ENCODE data around the gene OGA.

Gene OGA

GRCh38 chr10:101818119-101818871 is at the start of gene OGA:
TSS of gene OGA (minus strand) at chr10:101818444. CDS start at chr10:101818022, 422 bp downstream.
- H3K9me2 ChIP-seq (replicated peaks; ENCODE audit: control insufficient read depth, low read length), result no peaks in the 10 kb centered on the region
- peaks cover 35% of the 10 kb centered on the region for H3K4me1 ChIP-seq (ENCODE audit: control insufficient read depth, low read length)
- H3K27me3 ChIP-seq (ENCODE audit: control insufficient read depth, low read length), result no peaks in the 10 kb centered on the region
- TF ChIP-seq, protein P1, sequence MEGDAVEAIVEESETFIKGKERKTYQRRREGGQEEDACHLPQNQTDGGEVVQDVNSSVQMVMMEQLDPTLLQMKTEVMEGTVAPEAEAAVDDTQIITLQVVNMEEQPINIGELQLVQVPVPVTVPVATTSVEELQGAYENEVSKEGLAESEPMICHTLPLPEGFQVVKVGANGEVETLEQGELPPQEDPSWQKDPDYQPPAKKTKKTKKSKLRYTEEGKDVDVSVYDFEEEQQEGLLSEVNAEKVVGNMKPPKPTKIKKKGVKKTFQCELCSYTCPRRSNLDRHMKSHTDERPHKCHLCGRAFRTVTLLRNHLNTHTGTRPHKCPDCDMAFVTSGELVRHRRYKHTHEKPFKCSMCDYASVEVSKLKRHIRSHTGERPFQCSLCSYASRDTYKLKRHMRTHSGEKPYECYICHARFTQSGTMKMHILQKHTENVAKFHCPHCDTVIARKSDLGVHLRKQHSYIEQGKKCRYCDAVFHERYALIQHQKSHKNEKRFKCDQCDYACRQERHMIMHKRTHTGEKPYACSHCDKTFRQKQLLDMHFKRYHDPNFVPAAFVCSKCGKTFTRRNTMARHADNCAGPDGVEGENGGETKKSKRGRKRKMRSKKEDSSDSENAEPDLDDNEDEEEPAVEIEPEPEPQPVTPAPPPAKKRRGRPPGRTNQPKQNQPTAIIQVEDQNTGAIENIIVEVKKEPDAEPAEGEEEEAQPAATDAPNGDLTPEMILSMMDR (IDR thresholded peaks at IDR 0.05; ENCODE audit: low read depth, low read length, poor library complexity, severe bottlenecking), result no peak
- TF ChIP-seq EZH2phosphoT487 (IDR thresholded peaks at IDR 0.05; ENCODE audit: borderline replicate concordance, low read length), result no peak
- H4K20me1 ChIP-seq (ENCODE audit: control insufficient read depth, insufficient read depth, low read depth, low read length), result peaks cover 22% of the 10 kb centered on the region
- H3F3A ChIP-seq (ENCODE audit: control insufficient read depth, insufficient read depth), result peaks cover 2% of the 10 kb centered on the region; the same call in 1 of the 2 replicates
- peak within 1 kb of the TSS; percentile 68 for H3K27ac ChIP-seq (ENCODE audit: low read depth, low read length)
- no peaks in the 10 kb centered on the region for H3K9me3 ChIP-seq (ENCODE audit: control insufficient read depth, insufficient read depth, low read length)
- peak within 1 kb of the TSS; percentile 95 for H3K4me2 ChIP-seq (ENCODE audit: low read length)
- H3K4me3 ChIP-seq (ENCODE audit: low read length), result peak within 1 kb of the TSS; percentile 94
- H3K36me3 ChIP-seq (ENCODE audit: control insufficient read depth, low read length), result peaks cover 20% of the 10 kb centered on the region
- H3K79me2 ChIP-seq (ENCODE audit: control insufficient read depth, low read length), result peaks cover 64% of the 10 kb centered on the region

- Histone ChIP-seq H3K27ac (ENCODE audit: low read depth, low read length) (no peak overlapping the region), H3K9me2 (replicated peaks; ENCODE audit: control insufficient read depth, low read length) (no peaks in the 10 kb centered on the region), H3F3A (ENCODE audit: control insufficient read depth, insufficient read depth) (no peaks in the 10 kb centered on the region), H4K20me1 (ENCODE audit: control insufficient read depth, insufficient read depth, low read depth, low read length) (no peaks in the 10 kb centered on the region), H3K4me1 (ENCODE audit: control insufficient read depth, low read length) (peaks cover 9% of the 10 kb centered on the region), H3K36me3 (ENCODE audit: control insufficient read depth, low read length) (no peaks in the 10 kb centered on the region), H3K4me2 (ENCODE audit: low read length) (no peak overlapping the region), H3K9me3 (ENCODE audit: control insufficient read depth, insufficient read depth, low read length) (no peaks in the 10 kb centered on the region), H3K4me3 (ENCODE audit: low read length) (no peak overlapping the region), H3K79me2 (ENCODE audit: control insufficient read depth, low read length) (no peaks in the 10 kb centered on the region), H3K27me3 (ENCODE audit: control insufficient read depth, low read length) (no peaks in the 10 kb centered on the region)
- TF ChIP-seq, protein P1 (IDR thresholded peaks at IDR 0.05; ENCODE audit: low read depth, low read length, poor library complexity, severe bottlenecking), result no peak
- TF ChIP-seq EZH2phosphoT487 (IDR thresholded peaks at IDR 0.05; ENCODE audit: borderline replicate concordance, low read length), result no peak
These were observed 49.7 kb upstream of the OGA start for GRCh38 chr10:101867931-101868330.

DNA sequence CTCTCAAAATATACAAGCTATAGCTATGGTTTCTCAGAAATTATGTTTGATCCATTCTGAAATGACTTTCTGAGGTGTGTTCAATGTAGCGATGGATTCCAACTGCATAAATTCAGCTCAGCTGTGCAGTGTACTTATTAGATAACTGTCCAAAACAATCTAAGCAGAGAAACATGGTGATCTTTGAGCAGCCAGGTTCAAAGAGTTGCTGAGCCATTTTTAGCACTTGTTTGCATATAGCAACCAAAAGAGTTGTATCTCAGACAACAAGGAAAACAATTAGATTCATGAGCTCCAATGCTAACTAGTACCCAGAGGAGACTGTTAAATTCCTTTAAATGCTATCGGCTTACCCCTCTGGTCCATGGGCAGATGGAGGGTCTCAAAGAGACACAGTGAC is 41.3 kb upstream of the OGA start:
- Histone ChIP-seq H3K9me2 (replicated peaks; ENCODE audit: control insufficient read depth, low read length) (no peaks in the 10 kb centered on the region), H4K20me1 (ENCODE audit: control insufficient read depth, insufficient read depth, low read depth, low read length) (no peaks in the 10 kb centered on the region), H3K27me3 (ENCODE audit: control insufficient read depth, low read length) (no peaks in the 10 kb centered on the region), H3K4me3 (ENCODE audit: low read length) (peak overlapping the region; percentile 30), H3K9me3 (ENCODE audit: control insufficient read depth, insufficient read depth, low read length) (no peaks in the 10 kb centered on the region), H3K4me2 (ENCODE audit: low read length) (peak overlapping the region; percentile 68), H3K36me3 (ENCODE audit: control insufficient read depth, low read length) (no peaks in the 10 kb centered on the region), H3F3A (ENCODE audit: control insufficient read depth, insufficient read depth) (no peaks in the 10 kb centered on the region), H3K4me1 (ENCODE audit: control insufficient read depth, low read length) (peaks cover 25% of the 10 kb centered on the region), H3K27ac (ENCODE audit: low read depth, low read length) (no peak overlapping the region), H3K79me2 (ENCODE audit: control insufficient read depth, low read length) (no peaks in the 10 kb centered on the region)
- TF ChIP-seq, protein P1 (IDR thresholded peaks at IDR 0.05; ENCODE audit: low read depth, low read length, poor library complexity, severe bottlenecking), result no peak
- no peak for TF ChIP-seq EZH2phosphoT487 (IDR thresholded peaks at IDR 0.05; ENCODE audit: borderline replicate concordance, low read length)

Measured in DOHH2 (cell line).